Mesendoderm (in vitro differentiated cells): ENCODE measurements around the gene ADAMTS10.
A peak's percentile ranks its signal among the peaks of the same experiment; 100 is the strongest.
"Not testable (repeated sequence)": the region's sequence is repeated elsewhere in the genome, so short reads cannot be mapped to it uniquely, and the experiment has no call there.

Experiments used
- DNase-seq: peaks from one replicate; pipeline ENCODE4 v3.0.0; 2013
- H2AK5ac ChIP-seq: 2 replicates; pipeline ENCODE4 v1.6.1; 2013; ENCODE audit warnings: low read length, inconsistent platforms
- H2BK120ac ChIP-seq: 2 replicates; pipeline ENCODE4 v1.6.1; 2013; ENCODE audit warnings: low read depth, mild to moderate bottlenecking, low read length, moderate library complexity, mixed read lengths
- H2BK15ac ChIP-seq: replicated peaks from 2 replicates; pipeline ENCODE4 v1.6.1; 2013; ENCODE audit warnings: low read depth, mild to moderate bottlenecking, moderate library complexity
- H2BK5ac ChIP-seq: 2 replicates; pipeline ENCODE4 v1.6.1; 2013; ENCODE audit warnings: low read length, inconsistent platforms
- H3K18ac ChIP-seq: 2 replicates; pipeline ENCODE4 v1.6.1; 2013; ENCODE audit warnings: mild to moderate bottlenecking, low read length, mixed read lengths
- H3K23ac ChIP-seq: one replicate; pipeline ENCODE4 v1.6.1; 2013; ENCODE audit warnings: low read length
- H3K27ac ChIP-seq: 2 replicates; pipeline ENCODE4 v1.5.1; 2013; ENCODE audit warnings: low read depth, mild to moderate bottlenecking, inconsistent platforms, low read length, moderate library complexity
- H3K27me3 ChIP-seq: 2 replicates; pipeline ENCODE4 v1.6.1; 2013; ENCODE audit warnings: low read length, control low read depth, mild to moderate bottlenecking, inconsistent platforms; ENCODE audit not compliant: insufficient read depth, poor library complexity
- H3K36me3 ChIP-seq: 2 replicates; pipeline ENCODE4 v1.6.1; 2013; ENCODE audit warnings: low read length, inconsistent platforms; ENCODE audit not compliant: control insufficient read depth, insufficient read depth
- H3K4ac ChIP-seq: one replicate; pipeline ENCODE4 v1.6.1; 2013; ENCODE audit warnings: low read depth, mild to moderate bottlenecking, low read length, moderate library complexity
- H3K4me1 ChIP-seq: 2 replicates; pipeline ENCODE4 v1.6.1; 2013; ENCODE audit warnings: low read depth, low read length, inconsistent platforms; ENCODE audit not compliant: control insufficient read depth
- H3K4me2 ChIP-seq: 2 replicates; pipeline ENCODE4 v1.6.1; 2013; ENCODE audit warnings: low read length
- H3K4me3 ChIP-seq: 2 replicates; pipeline ENCODE4 v1.5.1; 2013; ENCODE audit warnings: mild to moderate bottlenecking, low read length
- H3K56ac ChIP-seq: one replicate; pipeline ENCODE4 v1.6.1; 2013; ENCODE audit warnings: low read length
- H3K79me1 ChIP-seq: 2 replicates; pipeline ENCODE4 v1.6.1; 2013; ENCODE audit warnings: low read length, inconsistent platforms
- H3K79me2 ChIP-seq: 2 replicates; pipeline ENCODE4 v1.6.1; 2013; ENCODE audit warnings: mild to moderate bottlenecking, low read length; ENCODE audit not compliant: control insufficient read depth, insufficient read depth
- H3K9ac ChIP-seq: 2 replicates; pipeline ENCODE4 v1.6.1; 2013; ENCODE audit warnings: low read length, inconsistent platforms
- H4K5ac ChIP-seq: one replicate; pipeline ENCODE4 v1.6.1; 2013; ENCODE audit warnings: low read length
- H4K8ac ChIP-seq: one replicate; pipeline ENCODE4 v1.6.1; 2013; ENCODE audit warnings: low read depth, mild to moderate bottlenecking, control low read depth, low read length, moderate library complexity
- WGBS: extraction: QIAGEN DNeasy Blood & Tissue Kit; methylation state at CpG from one replicate; pipeline ENCODE4 v1.1.7; 2013; ENCODE audit warnings: low lambda C conversion rate, missing lambda C conversion rate; ENCODE audit not compliant: insufficient coverage; ENCODE audit errors: extremely low coverage; 5-methylcytosine and 5-hydroxymethylcytosine counted together

Gene ADAMTS10

GRCh38 chr19:8640402-8641004, 30.0 kb upstream of the ADAMTS10 start:
- H2BK15ac ChIP-seq = no peak overlapping the region
- no peak overlapping the region for H2BK5ac ChIP-seq
- H3K79me2 ChIP-seq = no peaks in the 10 kb centered on the region
- WGBS = no CpG with 5 or more reads among the region's 12 CpGs
- H2BK120ac ChIP-seq = no peak overlapping the region
- H4K5ac ChIP-seq = no peak overlapping the region
- no peak for DNase-seq
- H3K27me3 ChIP-seq = no peaks in the 10 kb centered on the region
- H3K56ac ChIP-seq = no peak overlapping the region
- no peak overlapping the region for H3K4ac ChIP-seq
- no peaks in the 10 kb centered on the region for H3K4me1 ChIP-seq
- no peak overlapping the region for H3K27ac ChIP-seq
- H3K4me3 ChIP-seq = no peak overlapping the region
- no peaks in the 10 kb centered on the region for H3K36me3 ChIP-seq
- no peak overlapping the region for H3K18ac ChIP-seq
- H3K23ac ChIP-seq = no peak overlapping the region
- no peak overlapping the region for H4K8ac ChIP-seq
- no peaks in the 10 kb centered on the region for H3K79me1 ChIP-seq
- no peak overlapping the region for H3K9ac ChIP-seq
- H2AK5ac ChIP-seq = no peak overlapping the region
- H3K4me2 ChIP-seq = no peak overlapping the region

- Histone ChIP-seq H2BK15ac (no peak overlapping the region), H4K8ac (no peak overlapping the region), H3K23ac (no peak overlapping the region), H3K27me3 (no peaks in the 10 kb centered on the region), H2BK5ac (no peak overlapping the region), H3K9ac (no peak overlapping the region), H3K36me3 (no peaks in the 10 kb centered on the region), H3K4me3 (no peak overlapping the region), H3K79me1 (no peaks in the 10 kb centered on the region), H2BK120ac (no peak overlapping the region), H3K56ac (no peak overlapping the region), H3K4ac (no peak overlapping the region), H3K18ac (no peak overlapping the region), H4K5ac (no peak overlapping the region), H2AK5ac (no peak overlapping the region), H3K27ac (no peak overlapping the region), H3K79me2 (no peaks in the 10 kb centered on the region), H3K4me1 (no peaks in the 10 kb centered on the region), H3K4me2 (no peak overlapping the region)
- no CpG with 5 or more reads among the region's 8 CpGs for WGBS
- DNase-seq = no peak
Measured at GRCh38 chr19:8639821-8640401, 29.4 kb upstream of the ADAMTS10 start.

DNA sequence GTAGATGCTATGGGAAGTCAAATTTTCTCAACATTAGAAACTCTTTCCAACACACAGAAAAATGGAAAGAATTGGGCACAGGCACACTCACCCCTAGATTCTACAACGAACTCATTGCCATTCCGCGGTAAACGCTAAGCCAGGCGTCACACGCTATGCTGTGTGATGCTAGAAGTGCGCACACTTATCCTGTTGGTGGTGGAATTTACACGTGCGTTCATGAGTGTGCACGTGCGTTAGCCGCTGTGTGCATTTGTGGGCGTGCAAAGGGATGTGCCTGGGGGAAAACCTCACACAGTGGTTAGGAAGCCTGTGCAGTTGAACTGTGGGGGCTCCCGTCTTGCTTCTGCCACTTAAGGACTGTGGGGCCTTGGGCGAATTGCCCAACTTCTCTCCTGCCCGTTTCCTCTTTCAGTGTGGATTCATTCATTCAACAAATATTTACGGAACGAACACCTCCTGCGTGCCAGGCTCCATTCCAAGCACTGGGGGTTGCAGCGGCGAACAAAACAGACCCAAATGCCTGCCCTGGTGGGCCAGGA, 27.6 kb upstream of the ADAMTS10 start:
- no peak overlapping the region for H3K18ac ChIP-seq

DNA sequence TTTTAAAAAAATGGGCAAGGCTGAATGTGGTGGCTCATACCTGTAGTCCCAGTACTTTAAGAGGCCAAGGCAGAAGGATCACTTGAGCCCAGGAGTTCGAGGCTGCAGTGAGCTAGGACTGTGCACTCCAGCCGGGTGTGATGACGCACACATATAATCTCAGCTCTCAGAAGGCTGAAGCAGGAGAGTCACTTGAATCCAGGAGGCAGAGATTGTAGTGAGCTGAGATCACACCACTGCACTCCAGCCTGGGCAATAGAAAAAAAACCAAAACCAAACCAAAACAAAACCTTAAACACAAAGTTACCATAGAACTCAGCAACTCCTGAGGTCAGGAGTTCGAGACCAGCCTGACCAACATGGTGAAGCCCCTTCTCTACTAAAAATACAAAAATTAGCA, 26.6 kb upstream of the ADAMTS10 start:
- not testable (repeated sequence) for H3K18ac ChIP-seq, H3K4me2 ChIP-seq, DNase-seq, H3K79me1 ChIP-seq, H3K36me3 ChIP-seq, H3K27ac ChIP-seq, H3K79me2 ChIP-seq, H4K8ac ChIP-seq, H3K27me3 ChIP-seq, H3K4me3 ChIP-seq, H3K23ac ChIP-seq, H2AK5ac ChIP-seq, H3K4me1 ChIP-seq, H2BK5ac ChIP-seq, H2BK120ac ChIP-seq, H3K56ac ChIP-seq, H3K9ac ChIP-seq, H3K4ac ChIP-seq, H2BK15ac ChIP-seq, H4K5ac ChIP-seq
- no CpG with 5 or more reads among the region's 4 CpGs for WGBS

More for the DNA sequence above, 27.6 kb upstream of the ADAMTS10 start:
- no peak overlapping the region for H3K4ac ChIP-seq
- H3K4me2 ChIP-seq = no peak overlapping the region
- no peak overlapping the region for H3K9ac ChIP-seq
- H2BK5ac ChIP-seq = no peak overlapping the region
- H2AK5ac ChIP-seq = no peak overlapping the region
- no peaks in the 10 kb centered on the region for H3K27me3 ChIP-seq
- no peak overlapping the region for H3K27ac ChIP-seq
- no peak overlapping the region for H2BK120ac ChIP-seq
- WGBS = no CpG with 5 or more reads among the region's 21 CpGs
- H2BK15ac ChIP-seq = no peak overlapping the region
- no peaks in the 10 kb centered on the region for H3K79me1 ChIP-seq
- no peak for DNase-seq
- H4K5ac ChIP-seq = no peak overlapping the region
- no peak overlapping the region for H4K8ac ChIP-seq
- H3K4me3 ChIP-seq = no peak overlapping the region
- no peaks in the 10 kb centered on the region for H3K79me2 ChIP-seq
- no peak overlapping the region for H3K56ac ChIP-seq
- H3K4me1 ChIP-seq = no peaks in the 10 kb centered on the region
- no peaks in the 10 kb centered on the region for H3K36me3 ChIP-seq
- H3K23ac ChIP-seq = no peak overlapping the region

GRCh38 chr19:8635422-8635821, 24.9 kb upstream of the ADAMTS10 start:
- no peak overlapping the region for H3K4me3 ChIP-seq
- H3K4me2 ChIP-seq = no peak overlapping the region
- H3K18ac ChIP-seq = no peak overlapping the region
- H2AK5ac ChIP-seq = no peak overlapping the region
- H3K79me2 ChIP-seq = no peaks in the 10 kb centered on the region
- no peak overlapping the region for H2BK5ac ChIP-seq
- no peak overlapping the region for H3K9ac ChIP-seq
- H3K4me1 ChIP-seq = no peaks in the 10 kb centered on the region
- H3K23ac ChIP-seq = no peak overlapping the region
- H3K56ac ChIP-seq = no peak overlapping the region
- no peak overlapping the region for H3K4ac ChIP-seq
- DNase-seq = no peak
- no peak overlapping the region for H2BK120ac ChIP-seq
- WGBS = no CpG with 5 or more reads among the region's 8 CpGs
- H4K8ac ChIP-seq = no peak overlapping the region
- H4K5ac ChIP-seq = no peak overlapping the region
- no peak overlapping the region for H2BK15ac ChIP-seq
- H3K79me1 ChIP-seq = no peaks in the 10 kb centered on the region
- H3K27ac ChIP-seq = no peak overlapping the region
- no peaks in the 10 kb centered on the region for H3K27me3 ChIP-seq
- H3K36me3 ChIP-seq = no peaks in the 10 kb centered on the region

DNA sequence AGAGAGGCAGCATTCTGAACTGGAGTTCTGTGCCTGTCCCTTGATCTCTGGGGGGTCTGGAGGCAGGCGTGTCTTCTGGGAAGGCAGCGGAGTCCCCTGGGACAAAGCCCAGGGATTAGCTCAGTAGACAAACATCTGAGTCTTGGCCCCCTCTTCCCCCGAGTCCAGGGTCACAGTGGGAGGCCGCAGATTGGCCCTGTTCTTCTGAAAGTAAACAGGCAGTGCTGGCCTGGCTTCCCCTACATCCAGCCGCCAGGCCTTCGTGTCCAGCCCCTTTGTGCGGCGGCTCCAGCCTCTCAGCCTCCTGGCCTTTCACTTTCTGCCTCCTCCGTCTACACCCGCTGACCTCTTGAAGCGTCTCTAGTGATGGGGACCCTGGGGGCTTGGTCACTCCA, 20.9 kb upstream of the ADAMTS10 start:
- Histone ChIP-seq H2BK120ac (no peak overlapping the region), H2AK5ac (no peak overlapping the region), H2BK5ac (no peak overlapping the region), H3K79me2 (no peaks in the 10 kb centered on the region), H3K27me3 (no peaks in the 10 kb centered on the region), H3K4me1 (no peaks in the 10 kb centered on the region), H2BK15ac (no peak overlapping the region), H3K79me1 (no peaks in the 10 kb centered on the region), H4K8ac (no peak overlapping the region), H3K23ac (no peak overlapping the region), H3K4me2 (no peak overlapping the region), H3K27ac (no peak overlapping the region), H3K36me3 (no peaks in the 10 kb centered on the region), H3K4ac (no peak overlapping the region), H3K56ac (no peak overlapping the region), H3K18ac (no peak overlapping the region), H4K5ac (no peak overlapping the region), H3K4me3 (no peak overlapping the region), H3K9ac (no peak overlapping the region)
- WGBS = no CpG with 5 or more reads among the region's 11 CpGs
- peak; percentile 53 for DNase-seq
